Measurements from ENCODE around the gene DOCK3. TPM values are rescaled to one million over a fixed set of nuclear protein-coding genes. Genes with fewer than 3 reads are reported as not detected.

The DOCK3 gene
- total RNA-seq, 1 experiment from 2014 or later: 8.3 TPM

DNA sequence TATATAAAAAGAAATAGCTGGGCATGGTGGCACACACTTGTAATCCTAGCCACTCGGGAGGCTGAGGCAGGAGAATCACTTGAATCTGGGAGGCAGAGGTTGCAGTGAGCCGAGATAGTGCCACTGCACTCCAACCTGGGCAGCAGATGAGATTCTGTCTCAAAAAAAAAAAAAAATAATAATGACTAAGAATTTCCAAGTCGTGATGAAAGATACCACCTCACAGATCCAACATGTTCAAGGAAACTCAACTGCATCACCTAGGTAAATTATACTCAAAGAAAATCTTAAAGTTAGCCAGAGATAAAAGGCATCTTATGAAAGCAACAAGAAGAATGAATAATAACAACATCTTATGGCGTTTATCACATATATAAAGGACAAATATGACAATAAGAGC is 50.1 kb downstream of the DOCK3 start:
- TF ChIP-seq, protein P1, sequence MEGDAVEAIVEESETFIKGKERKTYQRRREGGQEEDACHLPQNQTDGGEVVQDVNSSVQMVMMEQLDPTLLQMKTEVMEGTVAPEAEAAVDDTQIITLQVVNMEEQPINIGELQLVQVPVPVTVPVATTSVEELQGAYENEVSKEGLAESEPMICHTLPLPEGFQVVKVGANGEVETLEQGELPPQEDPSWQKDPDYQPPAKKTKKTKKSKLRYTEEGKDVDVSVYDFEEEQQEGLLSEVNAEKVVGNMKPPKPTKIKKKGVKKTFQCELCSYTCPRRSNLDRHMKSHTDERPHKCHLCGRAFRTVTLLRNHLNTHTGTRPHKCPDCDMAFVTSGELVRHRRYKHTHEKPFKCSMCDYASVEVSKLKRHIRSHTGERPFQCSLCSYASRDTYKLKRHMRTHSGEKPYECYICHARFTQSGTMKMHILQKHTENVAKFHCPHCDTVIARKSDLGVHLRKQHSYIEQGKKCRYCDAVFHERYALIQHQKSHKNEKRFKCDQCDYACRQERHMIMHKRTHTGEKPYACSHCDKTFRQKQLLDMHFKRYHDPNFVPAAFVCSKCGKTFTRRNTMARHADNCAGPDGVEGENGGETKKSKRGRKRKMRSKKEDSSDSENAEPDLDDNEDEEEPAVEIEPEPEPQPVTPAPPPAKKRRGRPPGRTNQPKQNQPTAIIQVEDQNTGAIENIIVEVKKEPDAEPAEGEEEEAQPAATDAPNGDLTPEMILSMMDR (conservative IDR thresholded peaks at IDR 0.05): no peak
- no CpG with 5 or more reads among the region's 4 CpGs for WGBS (ENCODE audit: extremely low coverage, insufficient read length, low lambda C conversion rate)

More for the DNA sequence above, 50.1 kb downstream of the DOCK3 start:
- Histone ChIP-seq H4K5ac (ENCODE audit: insufficient read length, low read depth, low read length) (no peak overlapping the region), H3K79me2 (ENCODE audit: insufficient read depth, low read length) (peaks cover 2% of the 10 kb centered on the region; the same call in 1 of the 2 replicates), H2AFZ (ENCODE audit: low read length) (no peak overlapping the region), H3K27ac (ENCODE audit: insufficient read length, low read depth, low read length) (no peak overlapping the region), H3K27me3 (ENCODE audit: insufficient read depth, low read length) (no peaks in the 10 kb centered on the region), H3K23ac (ENCODE audit: insufficient read length, low read depth, low read length) (no peak overlapping the region), H2AK5ac (ENCODE audit: insufficient read length, low read length) (no peak overlapping the region), H3K79me1 (ENCODE audit: insufficient read depth, low read depth, low read length, poor library complexity, severe bottlenecking) (peaks cover 3% of the 10 kb centered on the region), H2BK20ac (ENCODE audit: low read depth, low read length, poor library complexity, severe bottlenecking) (no peak overlapping the region), H3K56ac (ENCODE audit: insufficient read length, low read depth, low read length) (no peak overlapping the region), H3K23me2 (ENCODE audit: insufficient read length, low read depth, low read length, poor library complexity, severe bottlenecking) (no peaks in the 10 kb centered on the region), H3K14ac (ENCODE audit: insufficient read depth, low read length) (no peak overlapping the region), H2BK5ac (ENCODE audit: insufficient read length, low read length) (no peak overlapping the region), H3K4ac (ENCODE audit: low read depth, low read length) (no peak overlapping the region), H2BK15ac (ENCODE audit: low read depth, low read length) (no peak overlapping the region), H3K9ac (ENCODE audit: extremely low read depth, insufficient read length, low read length) (no peak overlapping the region), H3K18ac (ENCODE audit: insufficient read length, low read depth, low read length) (no peak overlapping the region), H4K91ac (ENCODE audit: insufficient read length, low read depth, low read length) (no peak overlapping the region), H4K20me1 (ENCODE audit: control insufficient read depth, insufficient read depth, insufficient read length) (no peaks in the 10 kb centered on the region), H3K9me3 (ENCODE audit: control insufficient read depth, low read depth, low read length) (no peaks in the 10 kb centered on the region), H2BK12ac (ENCODE audit: insufficient read length, low read depth, low read length) (no peak overlapping the region), H3K4me2 (ENCODE audit: insufficient read depth, insufficient read length, low read length) (no peak overlapping the region), H2BK120ac (ENCODE audit: low read depth, low read length, poor library complexity, severe bottlenecking) (no peak overlapping the region), H3K4me1 (ENCODE audit: insufficient read depth, low read length) (no peaks in the 10 kb centered on the region), H3T11ph (ENCODE audit: low read length) (no peak overlapping the region), H4K8ac (replicated peaks; ENCODE audit: insufficient read length, low read depth, low read length) (no peak overlapping the region)
- no peaks in the 10 kb centered on the region for H3K27me3 Mint-ChIP-seq (ENCODE audit: low read depth)
- no peak overlapping the region for H3K27ac Mint-ChIP-seq
- H3K4me3 Mint-ChIP-seq: no peak overlapping the region
- peaks cover 0 to 22% (median 7%) of the 10 kb centered on the region in 3 experiments; a peak in 5 of 7 replicates for H3K36me3 Mint-ChIP-seq (ENCODE audit: insufficient read depth in 1 of 3, low read depth in 3 of 3)
- no peak for DNase-seq
- H3K4me1 Mint-ChIP-seq: peaks cover 10 to 16% of the 10 kb centered on the region in 2 experiments
- no peaks in the 10 kb centered on the region for H3K9me3 Mint-ChIP-seq

All from H9 (cell line).